LNCaP clone FGC (cell line): ENCODE measurements around the gene RFESD.

ENCODE experiments used
- DNase-seq: peaks from one replicate; pipeline ENCODE4 v3.0.0-alpha.2; 2011; ENCODE audit warnings: low read depth
- H3K4me3 ChIP-seq: 2 replicates; pipeline ENCODE4 v1.5.1; 2011; ENCODE audit warnings: mild to moderate bottlenecking, low read depth, low read length, control low read depth
- CTCF ChIP-seq: IDR thresholded peaks from 2 replicates; pipeline ENCODE4 v1.5.1; 2012; ENCODE audit warnings: mild to moderate bottlenecking; ENCODE audit not compliant: control insufficient read depth, insufficient read depth; ENCODE audit errors: extremely low read depth

The RFESD gene

GRCh38 chr5:95610546-95610945 lies 36.0 kb upstream of the RFESD start:
- DNase-seq, result no peak
- no peak for TF ChIP-seq CTCF
- H3K4me3 ChIP-seq, result no peak overlapping the region

- no peak for DNase-seq
- H3K4me3 ChIP-seq, result no peak overlapping the region
- no peak for TF ChIP-seq CTCF
Observed at GRCh38 chr5:95611396-95611795, 35.2 kb upstream of the RFESD start.

GRCh38 chr5:95613514-95613913 lies 33.1 kb upstream of the RFESD start:
- no peak overlapping the region for H3K4me3 ChIP-seq
- DNase-seq, result no peak
- TF ChIP-seq CTCF, result no peak

GRCh38 chr5:95615164-95615467 lies 31.5 kb upstream of the RFESD start:
- H3K4me3 ChIP-seq, result no peak overlapping the region
- no peak for TF ChIP-seq CTCF
- DNase-seq, result no peak

- no peak for TF ChIP-seq CTCF
- H3K4me3 ChIP-seq, result no peak overlapping the region
- no peak for DNase-seq
Observed at GRCh38 chr5:95617057-95617456, 29.5 kb upstream of the RFESD start.

- H3K4me3 ChIP-seq, result no peak overlapping the region
- TF ChIP-seq CTCF, result no peak
- no peak for DNase-seq
Observed at GRCh38 chr5:95619096-95619495, 27.5 kb upstream of the RFESD start.

DNA sequence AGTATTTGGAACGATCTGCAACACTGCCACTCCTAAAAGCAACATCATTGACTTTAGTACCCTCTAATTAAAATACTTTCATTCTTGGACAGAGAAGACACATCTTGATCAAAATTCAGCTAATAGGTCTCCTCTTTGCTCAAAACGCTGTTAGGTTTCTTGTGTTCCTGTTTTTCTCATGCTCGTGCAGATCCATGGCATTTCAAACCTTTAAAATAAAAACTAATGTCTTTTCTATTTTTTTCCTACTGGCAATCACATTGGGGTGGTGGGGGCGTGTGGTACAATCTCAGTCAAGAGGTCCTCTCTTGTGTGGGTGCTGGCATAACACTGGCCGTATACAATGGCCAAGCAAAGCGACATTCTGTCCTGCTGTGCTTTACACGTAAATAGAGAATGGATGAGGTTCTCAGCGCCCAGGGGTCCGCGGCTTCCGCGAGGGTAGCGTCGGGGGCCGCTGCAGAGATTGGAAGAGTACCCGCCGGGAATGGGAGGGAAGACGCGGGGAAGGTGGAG lies 27.0 kb upstream of the RFESD start:
- no peak for DNase-seq
- H3K4me3 ChIP-seq, result no peak overlapping the region

More for the DNA sequence above, 27.0 kb upstream of the RFESD start:
- TF ChIP-seq CTCF, result no peak
